Measurements from ENCODE around the gene CNPPD1.

Gene CNPPD1

GRCh38 chr2:219176818-219177551 is at the start of gene CNPPD1:
Gene CNPPD1 (minus strand): TSS chr2:219176925. CDS start chr2:219176828, 97 bp downstream.
- DNase-seq: peak; percentile 76

GRCh38 chr2:219225350-219225749 is 48.6 kb upstream of the CNPPD1 start:
- no peak for DNase-seq

- DNase-seq: no peak
Observed at GRCh38 chr2:219223831-219224610, 47.3 kb upstream of the CNPPD1 start.

- DNase-seq: no peak
Observed at GRCh38 chr2:219221957-219222518, 45.3 kb upstream of the CNPPD1 start.

- no peak for DNase-seq
Observed at GRCh38 chr2:219220652-219221402, 44.1 kb upstream of the CNPPD1 start.

- DNase-seq: no peak
Observed at GRCh38 chr2:219219784-219220532, 43.2 kb upstream of the CNPPD1 start.

GRCh38 chr2:219218732-219219701 is 42.3 kb upstream of the CNPPD1 start, which contains the start of gene ABCB6:
Gene ABCB6 (minus strand): TSS chr2:219218958. CDS start chr2:219218673, 285 bp downstream.
- peak; percentile 88 for DNase-seq

- peak; percentile 35 for DNase-seq
Observed at GRCh38 chr2:219218217-219218731, 41.5 kb upstream of the CNPPD1 start.

GRCh38 chr2:219216535-219216915 is 39.8 kb upstream of the CNPPD1 start:
- no peak for DNase-seq

GRCh38 chr2:219215871-219216534 is 39.3 kb upstream of the CNPPD1 start:
- no peak for DNase-seq

- no peak for DNase-seq
Observed at GRCh38 chr2:219214786-219215185, 38.1 kb upstream of the CNPPD1 start.

GRCh38 chr2:219214141-219214540 is 37.4 kb upstream of the CNPPD1 start:
- no peak for DNase-seq

- DNase-seq: no peak
Observed at GRCh38 chr2:219213486-219214071, 36.9 kb upstream of the CNPPD1 start.

- DNase-seq: no peak
Observed at GRCh38 chr2:219213026-219213415, 36.3 kb upstream of the CNPPD1 start.

- DNase-seq: no peak
Observed at GRCh38 chr2:219210886-219211362, 34.2 kb upstream of the CNPPD1 start.

GRCh38 chr2:219210196-219210885 is 33.6 kb upstream of the CNPPD1 start:
- no peak for DNase-seq

- DNase-seq: no peak
Observed at GRCh38 chr2:219209236-219210195, 32.8 kb upstream of the CNPPD1 start.

Data from NCI-H526 treated with DMSO at 0.1 percent for 48 hours (cell line).